ENCODE results near the gene FXYD7. TPM values are rescaled to one million over a fixed set of nuclear protein-coding genes. Genes with fewer than 3 reads are reported as not detected.

Gene FXYD7
- total RNA-seq, 3 donors from 2014 or later = 1.5 TPM; not detected in 2

- DNase-seq = no peak
- Histone ChIP-seq H3K4me3 (no peak overlapping the region), H3K36me3 (ENCODE audit: low read depth) (no peaks in the 10 kb centered on the region), H3K4me1 (ENCODE audit: low read depth) (no peaks in the 10 kb centered on the region), H3K9me3 (peaks cover 8% of the 10 kb centered on the region)
- TF ChIP-seq CTCF (IDR thresholded peaks at IDR 0.05) = no peak
- intact Hi-C loops (cut with DNase I, micrococcal nuclease) = no loop called here
- no peak for ATAC-seq
Measured at GRCh38 chr19:35169221-35169995, 26.4 kb downstream of the FXYD7 start.

GRCh38 chr19:35170359-35171061 lies 27.5 kb downstream of the FXYD7 start:
- ATAC-seq (no peak), DNase-seq (no peak)
- Histone ChIP-seq H3K9me3 (peaks cover 6% of the 10 kb centered on the region), H3K4me3 (no peak overlapping the region), H3K4me1 (ENCODE audit: low read depth) (no peaks in the 10 kb centered on the region), H3K36me3 (ENCODE audit: low read depth) (no peaks in the 10 kb centered on the region)
- intact Hi-C loops (cut with DNase I, micrococcal nuclease) = no loop called here
- TF ChIP-seq CTCF (IDR thresholded peaks at IDR 0.05) = no peak

- ATAC-seq = no peak
Measured at GRCh38 chr19:35171730-35172129, 28.7 kb downstream of the FXYD7 start.

GRCh38 chr19:35174226-35174625 lies 31.2 kb downstream of the FXYD7 start:
- DNase-seq = no peak
- no peak for TF ChIP-seq CTCF (IDR thresholded peaks at IDR 0.05)
- H3K36me3 ChIP-seq (ENCODE audit: low read depth) = no peaks in the 10 kb centered on the region
- no peaks in the 10 kb centered on the region for H3K4me1 ChIP-seq (ENCODE audit: low read depth)
- intact Hi-C loops (cut with DNase I, micrococcal nuclease) = no loop called here
- no peaks in the 10 kb centered on the region for H3K9me3 ChIP-seq
- ATAC-seq = no peak
- no peak overlapping the region for H3K4me3 ChIP-seq

More at GRCh38 chr19:35171730-35172129, 28.7 kb downstream of the FXYD7 start:
- Histone ChIP-seq H3K4me1 (ENCODE audit: low read depth) (no peaks in the 10 kb centered on the region), H3K9me3 (no peaks in the 10 kb centered on the region), H3K36me3 (ENCODE audit: low read depth) (no peaks in the 10 kb centered on the region), H3K4me3 (no peak overlapping the region)
- intact Hi-C loops (cut with DNase I, micrococcal nuclease) = no loop called here
- no peak for TF ChIP-seq CTCF (IDR thresholded peaks at IDR 0.05)
- no peak for DNase-seq

GRCh38 chr19:35176181-35176570 lies 33.1 kb downstream of the FXYD7 start:
- DNase-seq (no peak), ATAC-seq (no peak)
- intact Hi-C loops (cut with DNase I, micrococcal nuclease) = no loop called here
- H3K4me3 ChIP-seq = no peak overlapping the region
- no peak for TF ChIP-seq CTCF (IDR thresholded peaks at IDR 0.05)
- H3K9me3 ChIP-seq = no peaks in the 10 kb centered on the region
- no peaks in the 10 kb centered on the region for H3K4me1 ChIP-seq (ENCODE audit: low read depth)
- no peaks in the 10 kb centered on the region for H3K36me3 ChIP-seq (ENCODE audit: low read depth)
